Thoracic aorta (tissue), 2 donors: ENCODE data around the gene ARF6. TPM values are rescaled to one million over a fixed set of nuclear protein-coding genes. Genes with fewer than 3 reads are reported as not detected.
"Not testable (repeated sequence)": the region's sequence is repeated elsewhere in the genome, so short reads cannot be mapped to it uniquely, and the experiment has no call there.

Source experiments
- ATAC-seq: fragments of 150-250 bp; one replicate; pipeline ENCODE4 v1.8.0; 2017; ENCODE audit warnings: low read depth; ENCODE audit not compliant: insufficient number of reproducible peaks, low FRiP score
- DNase-seq: peaks from one replicate; pipeline ENCODE4 v3.0.0-alpha.2; 2020; ENCODE audit warnings: low spot score
- H3K27ac ChIP-seq, 2 donors: fragments of 200-600 bp; sonication (generic); 1 replicate in 1 of 2; 2 replicates in 1 of 2; pipeline ENCODE4 v1.5.1; 2016; ENCODE audit warnings: mild to moderate bottlenecking in 2 of 2, moderate library complexity in 2 of 2
- H3K27me3 ChIP-seq: fragments of 200-600 bp; sonication (generic); replicated peaks from 2 replicates; pipeline ENCODE4 v1.6.0; 2016; ENCODE audit warnings: mild to moderate bottlenecking; ENCODE audit not compliant: insufficient read depth
- H3K36me3 ChIP-seq: fragments of 200-600 bp; sonication (generic); one replicate; pipeline ENCODE4 v1.5.1; 2016
- H3K4me1 ChIP-seq, 2 donors: fragments of 200-600 bp; sonication (generic); 1 replicate in 1 of 2; 2 replicates in 1 of 2; pipeline versions ENCODE4 v1.5.1 to v1.6.0; 2016; ENCODE audit warnings: low read depth in 2 of 2, mild to moderate bottlenecking in 1 of 2; ENCODE audit not compliant: control insufficient read depth in 1 of 2
- H3K4me3 ChIP-seq: fragments of 200-600 bp; sonication (generic); 2 replicates; pipeline ENCODE4 v1.5.1; 2016; ENCODE audit warnings: mild to moderate bottlenecking
- H3K9me3 ChIP-seq: fragments of 200-600 bp; sonication (generic); 2 replicates; pipeline ENCODE4 v1.5.1; 2016
- total RNA-seq, 2 donors: library from RNA; depleted of rRNA; stranded (reverse); fragments of >200 nt; gene quantifications; one replicate each; pipeline versions ENCODE4 v1.1.0 to v1.2.3, GENCODE V29; 2016
- TF ChIP-seq, protein P1 (sequence below): fragments of 200-600 bp; sonication (generic); IDR thresholded peaks from one replicate; pipeline ENCODE4 v1.5.1; 2019; ENCODE audit warnings: antibody characterized with exemption

The ARF6 gene
- total RNA-seq, 2 donors from 2014 or later, result 33.7 to 67.2 TPM

- H3K4me3 ChIP-seq, result peak overlapping the region; percentile 86
- no peaks in the 10 kb centered on the region for H3K36me3 ChIP-seq
- TF ChIP-seq, protein P1, sequence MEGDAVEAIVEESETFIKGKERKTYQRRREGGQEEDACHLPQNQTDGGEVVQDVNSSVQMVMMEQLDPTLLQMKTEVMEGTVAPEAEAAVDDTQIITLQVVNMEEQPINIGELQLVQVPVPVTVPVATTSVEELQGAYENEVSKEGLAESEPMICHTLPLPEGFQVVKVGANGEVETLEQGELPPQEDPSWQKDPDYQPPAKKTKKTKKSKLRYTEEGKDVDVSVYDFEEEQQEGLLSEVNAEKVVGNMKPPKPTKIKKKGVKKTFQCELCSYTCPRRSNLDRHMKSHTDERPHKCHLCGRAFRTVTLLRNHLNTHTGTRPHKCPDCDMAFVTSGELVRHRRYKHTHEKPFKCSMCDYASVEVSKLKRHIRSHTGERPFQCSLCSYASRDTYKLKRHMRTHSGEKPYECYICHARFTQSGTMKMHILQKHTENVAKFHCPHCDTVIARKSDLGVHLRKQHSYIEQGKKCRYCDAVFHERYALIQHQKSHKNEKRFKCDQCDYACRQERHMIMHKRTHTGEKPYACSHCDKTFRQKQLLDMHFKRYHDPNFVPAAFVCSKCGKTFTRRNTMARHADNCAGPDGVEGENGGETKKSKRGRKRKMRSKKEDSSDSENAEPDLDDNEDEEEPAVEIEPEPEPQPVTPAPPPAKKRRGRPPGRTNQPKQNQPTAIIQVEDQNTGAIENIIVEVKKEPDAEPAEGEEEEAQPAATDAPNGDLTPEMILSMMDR, result no peak
- ATAC-seq (no peak), DNase-seq (no peak)
- no peaks in the 10 kb centered on the region for H3K27me3 ChIP-seq
- H3K9me3 ChIP-seq, result no peaks in the 10 kb centered on the region
- peaks cover 34 to 54% of the 10 kb centered on the region in 2 donors for H3K4me1 ChIP-seq
- H3K27ac ChIP-seq, result no peak overlapping the region
Measured at GRCh38 chr14:49896966-49897365, 4.1 kb downstream of the ARF6 start.

DNA sequence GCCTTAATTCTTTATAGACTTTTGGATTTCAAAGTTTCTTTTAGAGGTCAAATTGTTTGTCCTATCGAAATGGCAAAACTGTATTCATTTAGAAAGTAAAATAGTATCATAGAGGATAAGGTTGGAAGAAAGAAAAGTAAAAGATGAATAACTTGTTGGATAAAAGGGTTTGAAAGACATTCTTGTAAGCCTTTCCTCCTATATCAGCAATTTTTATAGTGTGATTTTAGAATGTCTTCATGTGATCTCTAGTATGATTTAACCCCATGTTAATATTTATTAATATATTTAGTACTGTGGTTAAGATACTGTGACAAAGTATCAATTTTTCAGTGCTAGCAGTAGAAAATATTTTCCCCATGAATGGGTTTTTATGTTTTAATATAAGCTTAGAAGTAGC is 4.5 kb downstream of the ARF6 start:
- Histone ChIP-seq H3K27ac (no peak overlapping the region), H3K27me3 (no peaks in the 10 kb centered on the region)
- no peak for ATAC-seq

DNA sequence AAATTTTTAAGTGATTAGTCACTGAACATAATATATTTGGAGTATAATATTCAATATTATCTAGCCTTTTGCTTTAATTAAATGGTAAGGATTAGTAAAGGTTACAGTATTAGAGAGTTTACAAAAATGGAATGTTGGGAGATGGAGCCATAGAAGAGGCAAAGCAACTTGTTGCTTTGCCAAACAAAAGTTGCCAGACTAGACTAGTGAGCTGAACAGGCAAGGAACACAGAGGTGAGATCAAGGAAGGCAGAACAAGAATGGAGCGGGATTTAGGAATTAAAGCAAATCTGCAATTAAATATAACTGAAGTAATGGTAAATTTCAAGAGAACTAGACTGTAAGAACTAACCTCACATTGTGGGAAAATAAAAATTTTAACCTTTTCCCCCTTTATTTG is 5.1 kb downstream of the ARF6 start:
- TF ChIP-seq, protein P1, result no peak
- no peak for DNase-seq
- Histone ChIP-seq H3K4me1 (peaks cover 32 to 51% of the 10 kb centered on the region in 2 donors), H3K4me3 (peak overlapping the region; percentile 86), H3K9me3 (no peaks in the 10 kb centered on the region), H3K27me3 (no peaks in the 10 kb centered on the region), H3K36me3 (no peaks in the 10 kb centered on the region), H3K27ac (no peak overlapping the region)
- ATAC-seq, result no peak

More for the DNA sequence above, 4.5 kb downstream of the ARF6 start:
- Histone ChIP-seq H3K9me3 (no peaks in the 10 kb centered on the region), H3K36me3 (no peaks in the 10 kb centered on the region), H3K4me3 (peak overlapping the region; percentile 86), H3K4me1 (peaks cover 32 to 51% of the 10 kb centered on the region in 2 donors)
- no peak for DNase-seq
- TF ChIP-seq, protein P1, result no peak

DNA sequence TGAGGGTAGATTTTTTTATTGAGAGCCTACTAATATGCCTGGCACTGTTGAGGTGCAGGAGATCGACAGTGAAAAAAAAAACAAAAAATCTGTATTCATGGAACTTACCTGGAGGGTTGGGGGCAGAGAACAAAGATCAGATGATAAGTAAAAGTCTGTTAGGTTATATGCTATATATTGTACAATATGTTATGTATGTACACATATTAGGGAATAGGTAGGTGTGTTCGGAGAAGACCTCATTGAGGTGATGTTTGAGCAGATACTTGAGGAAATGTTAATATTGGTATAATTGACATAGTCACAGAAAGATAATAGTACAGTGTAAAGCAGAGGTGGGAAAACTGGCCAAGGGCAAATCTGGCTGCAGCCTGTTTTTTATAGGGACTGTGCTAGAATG is 5.6 kb downstream of the ARF6 start:
- Histone ChIP-seq H3K36me3 (no peaks in the 10 kb centered on the region), H3K4me3 (no peak overlapping the region), H3K27ac (no peak overlapping the region), H3K4me1 (peaks cover 32 to 51% of the 10 kb centered on the region in 2 donors), H3K27me3 (no peaks in the 10 kb centered on the region), H3K9me3 (no peaks in the 10 kb centered on the region)
- TF ChIP-seq, protein P1, result no peak
- no peak for DNase-seq
- ATAC-seq, result no peak

- Histone ChIP-seq H3K4me1 (peaks cover 19 to 30% of the 10 kb centered on the region in 2 donors), H3K9me3 (no peaks in the 10 kb centered on the region), H3K27ac (no peak overlapping the region), H3K4me3 (no peak overlapping the region), H3K27me3 (no peaks in the 10 kb centered on the region), H3K36me3 (no peaks in the 10 kb centered on the region)
- TF ChIP-seq, protein P1, result no peak
- no peak for DNase-seq
- no peak for ATAC-seq
Measured at GRCh38 chr14:49900973-49901372, 8.1 kb downstream of the ARF6 start.

GRCh38 chr14:49902679-49903246 is 9.9 kb downstream of the ARF6 start:
- not testable (repeated sequence) for H3K9me3 ChIP-seq, H3K4me3 ChIP-seq, H3K27ac ChIP-seq, ATAC-seq, H3K36me3 ChIP-seq, DNase-seq, H3K27me3 ChIP-seq
- H3K4me1 ChIP-seq, result peaks cover 17 to 18% of the 10 kb centered on the region in 2 donors
